Daoy (cell line): ENCODE results near the gene RRP15. TPM values are rescaled to one million over a fixed set of nuclear protein-coding genes. Genes with fewer than 3 reads are reported as not detected.
A peak's percentile ranks its signal among the peaks of the same experiment; 100 is the strongest.

Experiments
- DNase-seq: peaks from one replicate; pipeline ENCODE4 v3.0.0-alpha.2; 2015; ENCODE audit warnings: low read depth
- total RNA-seq: library from RNA; depleted of rRNA; stranded (reverse); fragments of >200 nt; shearing (Covaris generic); gene quantifications from 2 replicates; pipeline ENCODE4 v1.2.3, GENCODE V29; 2014

Gene RRP15
- total RNA-seq, 1 experiment from 2014 or later: 22.3 TPM

- DNase-seq: no peak
Observed at GRCh38 chr1:218341325-218341724, 56.2 kb downstream of the RRP15 start.

GRCh38 chr1:218342091-218342490 lies 57.0 kb downstream of the RRP15 start:
- DNase-seq: no peak

- DNase-seq: peak; percentile 77
Observed at GRCh38 chr1:218344814-218345672, 60.0 kb downstream of the RRP15 start, which contains the start of gene TGFB2. TSS of gene TGFB2 (plus strand) at chr1:218345336. CDS start at chr1:218346702, 1,366 bp downstream.

GRCh38 chr1:218345673-218346390 lies 60.7 kb downstream of the RRP15 start:
- DNase-seq: peak; percentile 83

GRCh38 chr1:218346391-218347204 lies 61.5 kb downstream of the RRP15 start:
- DNase-seq: peak; percentile 54

GRCh38 chr1:218347336-218347722 lies 62.2 kb downstream of the RRP15 start:
- peak; percentile 55 for DNase-seq

- DNase-seq: peak; percentile 64
Observed at GRCh38 chr1:218347723-218348627, 62.9 kb downstream of the RRP15 start.

GRCh38 chr1:218348628-218349071 lies 63.6 kb downstream of the RRP15 start:
- no peak for DNase-seq

- DNase-seq: no peak
Observed at GRCh38 chr1:218349348-218350034, 64.4 kb downstream of the RRP15 start.

GRCh38 chr1:218350035-218350525 lies 65.0 kb downstream of the RRP15 start:
- no peak for DNase-seq

GRCh38 chr1:218350801-218351266 lies 65.7 kb downstream of the RRP15 start:
- DNase-seq: peak; percentile 37

- peak; percentile 65 for DNase-seq
Observed at GRCh38 chr1:218351391-218352074, 66.4 kb downstream of the RRP15 start.

- no peak for DNase-seq
Observed at GRCh38 chr1:218352075-218352438, 67.0 kb downstream of the RRP15 start.

- DNase-seq: no peak
Observed at GRCh38 chr1:218353656-218354055, 68.6 kb downstream of the RRP15 start.

- no peak for DNase-seq
Observed at GRCh38 chr1:218355278-218355677, 70.2 kb downstream of the RRP15 start.

- DNase-seq: no peak
Observed at GRCh38 chr1:218357211-218357892, 72.3 kb downstream of the RRP15 start.

- DNase-seq: no peak
Observed at GRCh38 chr1:218357893-218358232, 72.8 kb downstream of the RRP15 start.

- peak; percentile 65 for DNase-seq
Observed at GRCh38 chr1:218361298-218362065, 76.4 kb downstream of the RRP15 start.
